Muscle layer of colon (tissue), 2 donors: ENCODE results near the gene STON2.

Experiments used
- H3K27ac ChIP-seq: one replicate; pipeline ENCODE4 v1.7.0; 2013; ENCODE audit warnings: low read depth, mild to moderate bottlenecking, low read length, moderate library complexity
- H3K27me3 ChIP-seq, 2 donors: one replicate each; pipeline ENCODE4 v1.7.0; 2013; ENCODE audit warnings: low read length in 2 of 2, mild to moderate bottlenecking in 2 of 2; ENCODE audit not compliant: insufficient read depth in 2 of 2, control insufficient read depth in 1 of 2
- H3K36me3 ChIP-seq: one replicate; pipeline ENCODE4 v1.7.0; 2013; ENCODE audit warnings: mild to moderate bottlenecking, low read length; ENCODE audit not compliant: insufficient read depth
- H3K4me1 ChIP-seq: one replicate; pipeline ENCODE4 v1.7.0; 2013; ENCODE audit warnings: mild to moderate bottlenecking, low read length; ENCODE audit not compliant: insufficient read depth
- H3K4me3 ChIP-seq, 2 donors: one replicate each; pipeline ENCODE4 v1.7.0; 2013; ENCODE audit warnings: low read length in 2 of 2, low read depth in 1 of 2, mild to moderate bottlenecking in 1 of 2, moderate library complexity in 1 of 2
- H3K9ac ChIP-seq: one replicate; pipeline ENCODE4 v1.7.0; 2013; ENCODE audit warnings: low read length
- H3K9me3 ChIP-seq: one replicate; pipeline ENCODE4 v1.7.0; 2013; ENCODE audit warnings: mild to moderate bottlenecking, low read length
- donor health status: abdominal sarcoma.
- donor health status: Adenocarcinoma of cecum.

Gene STON2

GRCh38 chr14:81273521-81273920 is 126.6 kb downstream of the STON2 start:
- H3K27me3 ChIP-seq = no peaks in the 10 kb centered on the region
- H3K27ac ChIP-seq = no peak overlapping the region
- H3K9ac ChIP-seq = no peak overlapping the region
- H3K9me3 ChIP-seq = no peaks in the 10 kb centered on the region
- no peaks in the 10 kb centered on the region for H3K36me3 ChIP-seq
- no peaks in the 10 kb centered on the region for H3K4me1 ChIP-seq
- H3K4me3 ChIP-seq = no peak overlapping the region

- Histone ChIP-seq H3K9me3 (no peaks in the 10 kb centered on the region), H3K4me1 (no peaks in the 10 kb centered on the region), H3K36me3 (no peaks in the 10 kb centered on the region), H3K27ac (no peak overlapping the region), H3K27me3 (no peaks in the 10 kb centered on the region), H3K4me3 (no peak overlapping the region), H3K9ac (no peak overlapping the region)
Measured at GRCh38 chr14:81272317-81272716, 127.8 kb downstream of the STON2 start.

DNA sequence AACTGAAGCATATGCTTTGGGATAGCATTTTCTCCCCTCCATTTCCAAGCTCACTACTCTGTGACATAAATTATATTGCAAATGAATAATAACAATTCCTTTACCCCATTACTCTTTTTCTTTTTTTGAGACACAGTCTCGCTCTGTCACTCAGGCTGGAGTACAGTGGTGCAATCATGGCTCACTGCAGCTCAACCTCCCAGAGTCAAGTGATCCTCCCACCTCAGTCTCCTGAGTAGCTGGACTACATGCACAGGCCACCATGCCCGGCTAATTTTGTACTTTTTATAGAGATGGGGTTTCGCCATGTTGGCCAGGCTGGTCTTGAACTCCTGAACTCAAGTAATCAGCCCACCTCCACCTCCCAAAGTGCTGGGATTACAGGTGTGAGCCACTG is 130.1 kb downstream of the STON2 start:
- no peak overlapping the region for H3K9ac ChIP-seq
- H3K27ac ChIP-seq = no peak overlapping the region
- H3K27me3 ChIP-seq = no peaks in the 10 kb centered on the region
- H3K4me3 ChIP-seq = no peak overlapping the region
- H3K36me3 ChIP-seq = no peaks in the 10 kb centered on the region
- no peaks in the 10 kb centered on the region for H3K9me3 ChIP-seq
- H3K4me1 ChIP-seq = no peaks in the 10 kb centered on the region

GRCh38 chr14:81269100-81269978 is 130.8 kb downstream of the STON2 start:
- no peak overlapping the region for H3K4me3 ChIP-seq
- no peaks in the 10 kb centered on the region for H3K36me3 ChIP-seq
- no peaks in the 10 kb centered on the region for H3K4me1 ChIP-seq
- no peaks in the 10 kb centered on the region for H3K27me3 ChIP-seq
- no peak overlapping the region for H3K9ac ChIP-seq
- H3K27ac ChIP-seq = no peak overlapping the region
- no peaks in the 10 kb centered on the region for H3K9me3 ChIP-seq

DNA sequence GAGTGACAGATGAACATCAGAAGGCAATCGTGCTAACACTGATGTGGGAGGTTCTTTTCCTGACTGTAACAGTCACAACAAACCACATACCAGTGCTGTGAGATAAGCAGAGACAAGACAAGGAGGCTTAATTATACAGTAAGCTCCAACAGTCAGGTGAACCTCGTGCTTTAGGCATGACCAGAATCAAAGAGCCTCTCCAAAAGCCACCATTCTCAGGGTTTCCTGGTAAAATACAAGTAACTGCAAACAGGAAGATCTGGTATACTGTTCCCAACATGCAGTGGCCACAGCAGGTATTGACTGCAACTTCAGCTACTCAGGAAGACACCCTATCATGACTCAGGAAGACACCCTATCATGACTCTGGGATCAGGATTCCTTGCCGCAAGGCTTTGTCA is 132.1 kb downstream of the STON2 start:
- H3K4me1 ChIP-seq = no peaks in the 10 kb centered on the region
- H3K36me3 ChIP-seq = no peaks in the 10 kb centered on the region
- no peaks in the 10 kb centered on the region for H3K9me3 ChIP-seq
- H3K27me3 ChIP-seq = no peaks in the 10 kb centered on the region
- H3K4me3 ChIP-seq = no peak overlapping the region
- H3K27ac ChIP-seq = no peak overlapping the region
- H3K9ac ChIP-seq = no peak overlapping the region

DNA sequence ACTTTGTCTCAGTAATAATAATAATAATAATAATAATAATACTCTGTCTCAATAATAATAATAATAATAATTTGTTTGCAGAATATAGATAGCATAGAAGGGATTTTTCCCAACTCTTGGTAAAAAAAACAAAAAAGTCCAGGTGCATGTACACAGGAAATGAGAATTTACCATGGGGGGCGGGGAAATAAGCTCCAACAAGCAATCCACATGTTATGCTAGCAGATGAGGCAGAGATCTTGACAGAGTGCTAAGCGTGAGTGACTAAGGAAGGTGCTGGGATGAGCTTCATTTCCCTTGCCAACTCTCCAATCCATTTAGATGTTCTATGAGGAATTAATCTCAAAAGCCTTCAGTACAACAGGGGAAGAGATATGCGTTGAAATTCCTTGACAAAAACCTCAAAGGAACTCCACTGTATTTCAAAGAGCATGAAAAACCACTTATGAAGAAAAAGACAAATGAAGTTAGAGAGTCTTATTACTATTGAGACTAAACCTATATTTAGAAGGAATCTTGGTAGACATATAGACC is 134.4 kb downstream of the STON2 start:
- H3K27me3 ChIP-seq = no peaks in the 10 kb centered on the region
- H3K9ac ChIP-seq = no peak overlapping the region
- no peaks in the 10 kb centered on the region for H3K4me1 ChIP-seq
- H3K9me3 ChIP-seq = no peaks in the 10 kb centered on the region
- H3K4me3 ChIP-seq = no peak overlapping the region
- H3K36me3 ChIP-seq = no peaks in the 10 kb centered on the region
- no peak overlapping the region for H3K27ac ChIP-seq

GRCh38 chr14:81264671-81265070 is 135.5 kb downstream of the STON2 start:
- H3K4me3 ChIP-seq = no peak overlapping the region
- H3K27me3 ChIP-seq = no peaks in the 10 kb centered on the region
- no peaks in the 10 kb centered on the region for H3K9me3 ChIP-seq
- no peak overlapping the region for H3K27ac ChIP-seq
- no peaks in the 10 kb centered on the region for H3K36me3 ChIP-seq
- H3K4me1 ChIP-seq = no peaks in the 10 kb centered on the region
- H3K9ac ChIP-seq = no peak overlapping the region

DNA sequence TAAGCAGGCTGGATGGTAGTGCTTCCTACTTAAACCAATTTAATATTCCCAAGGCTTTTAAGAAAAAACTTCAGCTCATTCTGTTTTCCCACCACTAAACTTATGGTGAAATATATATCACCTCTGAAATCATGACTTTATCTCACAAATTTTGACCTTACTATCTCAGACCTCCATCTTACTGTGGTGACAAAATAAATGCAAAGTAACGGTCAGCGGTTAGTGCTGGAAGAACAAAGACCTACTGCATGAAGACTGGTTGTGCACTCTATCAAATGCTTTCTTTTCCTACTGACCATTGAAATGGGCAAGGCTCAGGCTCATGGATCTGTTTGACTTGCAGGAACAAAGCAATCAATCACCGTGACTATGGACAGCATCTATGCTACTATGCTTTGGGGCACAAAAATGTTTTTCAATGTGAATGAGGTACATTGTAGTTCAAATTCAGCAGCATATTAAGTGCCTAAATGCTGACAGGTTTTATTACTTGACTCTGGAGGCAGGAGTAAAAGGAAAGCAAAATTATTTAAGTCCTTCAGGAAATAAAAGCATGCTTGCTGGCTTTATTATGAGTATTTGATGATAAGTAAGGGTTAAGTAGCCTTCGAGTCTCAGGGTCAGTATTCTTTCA is 136.2 kb downstream of the STON2 start:
- Histone ChIP-seq H3K36me3 (no peaks in the 10 kb centered on the region), H3K27ac (no peak overlapping the region), H3K4me1 (no peaks in the 10 kb centered on the region)

GRCh38 chr14:81261176-81261575 is 138.9 kb downstream of the STON2 start:
- no peaks in the 10 kb centered on the region for H3K4me1 ChIP-seq
- H3K4me3 ChIP-seq = no peak overlapping the region
- H3K36me3 ChIP-seq = no peaks in the 10 kb centered on the region
- no peaks in the 10 kb centered on the region for H3K27me3 ChIP-seq
- H3K27ac ChIP-seq = no peak overlapping the region
- H3K9me3 ChIP-seq = no peaks in the 10 kb centered on the region
- no peak overlapping the region for H3K9ac ChIP-seq

More for the DNA sequence above, 136.2 kb downstream of the STON2 start:
- Histone ChIP-seq H3K27me3 (no peaks in the 10 kb centered on the region), H3K9me3 (no peaks in the 10 kb centered on the region), H3K9ac (no peak overlapping the region), H3K4me3 (no peak overlapping the region)

DNA sequence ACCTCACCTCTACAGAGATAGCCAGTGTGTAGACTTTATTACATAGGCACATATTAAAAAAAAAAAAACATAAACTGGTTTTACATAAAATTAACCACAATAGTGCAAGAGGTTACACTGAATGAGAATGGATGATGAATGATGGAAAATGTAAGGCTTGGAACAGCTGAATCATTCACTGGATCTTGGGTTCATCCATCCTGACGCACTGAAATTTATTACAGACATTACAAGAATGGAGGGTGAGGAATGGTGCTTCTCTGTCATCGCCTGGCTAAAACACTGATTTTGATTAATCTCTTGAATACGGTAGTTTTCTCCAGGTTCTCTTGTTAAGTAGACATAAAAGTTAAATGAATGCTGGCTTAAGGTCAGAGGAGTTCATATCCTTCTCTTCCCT is 139.4 kb downstream of the STON2 start:
- H3K27me3 ChIP-seq = no peaks in the 10 kb centered on the region
- H3K27ac ChIP-seq = no peak overlapping the region
- no peaks in the 10 kb centered on the region for H3K9me3 ChIP-seq
- H3K36me3 ChIP-seq = no peaks in the 10 kb centered on the region
- no peaks in the 10 kb centered on the region for H3K4me1 ChIP-seq
- no peak overlapping the region for H3K4me3 ChIP-seq
- H3K9ac ChIP-seq = no peak overlapping the region

DNA sequence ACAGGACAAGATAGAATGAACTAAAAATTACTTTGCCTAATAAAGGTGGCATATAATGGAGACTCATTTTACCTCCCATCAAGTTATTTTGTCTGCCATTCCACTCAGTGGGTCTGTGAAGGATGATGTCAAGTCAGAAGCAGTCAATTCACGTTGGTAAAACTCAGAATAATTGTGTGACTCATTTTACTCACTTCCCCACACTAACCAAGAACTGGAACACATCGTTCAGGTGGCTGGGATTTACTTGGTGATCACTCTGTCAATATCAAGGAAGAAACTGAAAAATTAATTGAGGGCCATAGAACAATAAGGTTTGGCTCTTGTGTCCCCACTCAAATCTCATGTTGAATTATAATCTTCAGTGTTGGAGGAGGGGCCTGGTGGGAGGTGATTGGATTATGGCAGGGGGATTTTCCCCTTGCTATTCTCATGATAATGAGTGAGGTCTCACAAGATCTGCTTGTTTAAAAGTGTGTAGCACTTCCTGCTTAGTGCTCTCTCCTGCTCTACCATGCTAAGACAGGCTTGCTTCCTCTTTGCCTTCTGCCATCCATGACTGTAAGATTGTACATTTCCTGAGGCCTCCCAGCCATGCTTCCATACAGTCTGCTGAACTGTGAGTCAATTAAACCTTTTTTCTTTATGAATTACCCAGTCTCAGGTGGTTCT is 143.7 kb downstream of the STON2 start:
- Histone ChIP-seq H3K36me3 (no peaks in the 10 kb centered on the region), H3K9me3 (no peaks in the 10 kb centered on the region), H3K27me3 (no peaks in the 10 kb centered on the region), H3K9ac (no peak overlapping the region), H3K27ac (no peak overlapping the region), H3K4me1 (no peaks in the 10 kb centered on the region), H3K4me3 (no peak overlapping the region)
